ENCODE results near the gene CA5B.
"Not testable (repeated sequence)": the region's sequence is repeated elsewhere in the genome, so short reads cannot be mapped to it uniquely, and the experiment has no call there.

Gene CA5B

GRCh38 chrX:15748841-15749240 is 10.8 kb downstream of the CA5B start:
- no peak for DNase-seq (ENCODE audit: low read depth)

GRCh38 chrX:15749642-15750610 is 11.9 kb downstream of the CA5B start:
- DNase-seq (ENCODE audit: low read depth) = no peak

- no peak for DNase-seq (ENCODE audit: low read depth)
Observed at GRCh38 chrX:15750611-15751154, 12.6 kb downstream of the CA5B start.

GRCh38 chrX:15751155-15751819 is 13.2 kb downstream of the CA5B start:
- no peak for DNase-seq (ENCODE audit: low read depth)

GRCh38 chrX:15755091-15755490 is 17.0 kb downstream of the CA5B start:
- no peak for DNase-seq (ENCODE audit: low read depth)

- no peak for DNase-seq (ENCODE audit: low read depth)
Observed at GRCh38 chrX:15758140-15758539, 20.1 kb downstream of the CA5B start.

- not testable (repeated sequence) for DNase-seq (ENCODE audit: low read depth)
Observed at GRCh38 chrX:15759886-15760285, 21.8 kb downstream of the CA5B start.

GRCh38 chrX:15761564-15762191 is 23.6 kb downstream of the CA5B start:
- no peak for DNase-seq (ENCODE audit: low read depth)

- no peak for DNase-seq (ENCODE audit: low read depth)
Observed at GRCh38 chrX:15769300-15769954, 31.4 kb downstream of the CA5B start.

- DNase-seq (ENCODE audit: low read depth) = no peak
Observed at GRCh38 chrX:15781961-15782699, 44.1 kb downstream of the CA5B start.

GRCh38 chrX:15785176-15785750 is 47.2 kb downstream of the CA5B start:
- no peak for DNase-seq (ENCODE audit: low read depth)

GRCh38 chrX:15786915-15787314 is 48.8 kb downstream of the CA5B start:
- no peak for DNase-seq (ENCODE audit: low read depth)

- peak; percentile 70 for DNase-seq (ENCODE audit: low read depth)
Observed at GRCh38 chrX:15789979-15790768, 52.1 kb downstream of the CA5B start, which contains the start of gene ZRSR2. Gene ZRSR2, plus strand, starts transcription at chrX:15790484. Its CDS starts 12 bp downstream, at chrX:15790496.

GRCh38 chrX:15790769-15791290 is 52.8 kb downstream of the CA5B start:
- no peak for DNase-seq (ENCODE audit: low read depth)

- no peak for DNase-seq (ENCODE audit: low read depth)
Observed at GRCh38 chrX:15797707-15798106, 59.6 kb downstream of the CA5B start.

- no peak for DNase-seq (ENCODE audit: low read depth)
Observed at GRCh38 chrX:15804563-15804962, 66.5 kb downstream of the CA5B start.

- no peak for DNase-seq (ENCODE audit: low read depth)
Observed at GRCh38 chrX:15808254-15808653, 70.2 kb downstream of the CA5B start.

- DNase-seq (ENCODE audit: low read depth) = no peak
Observed at GRCh38 chrX:15812192-15812938, 74.3 kb downstream of the CA5B start.

- DNase-seq (ENCODE audit: low read depth) = no peak
Observed at GRCh38 chrX:15813416-15813815, 75.3 kb downstream of the CA5B start.

Data from stimulated activated CD8-positive, alpha-beta memory T cell treated with anti-CD3 and anti-CD28 coated beads, Interleukin-12 subunit alpha, Interleukin-12 subunit beta, amount 100 ng/mL, for 1 hour (primary cell).